ENCODE results near the gene IL5. TPM values are rescaled to one million over a fixed set of nuclear protein-coding genes. Genes with fewer than 3 reads are reported as not detected.

IL5 gene
- total and polyA plus RNA-seq, 2 of the 13 experiments (the other 11 are each of a cell fraction or from before 2014, with no cell fraction given): not detected

GRCh38 chr5:132500931-132501628 lies 42.2 kb downstream of the IL5 start (continued):
- TF ChIP-seq RERE (CRISPR knock-in tag; IDR thresholded peaks at IDR 0.05; ENCODE audit: low read depth) (0 out of 2 replicates have a peak, but pooled peaks have one; percentile 67), ESRRA (CRISPR knock-in tag; IDR thresholded peaks at IDR 0.05; ENCODE audit: low read depth) (0 out of 2 replicates have a peak, but pooled peaks have one; percentile 24), ZNF788 (CRISPR knock-in tag; IDR thresholded peaks at IDR 0.05; ENCODE audit: borderline replicate concordance) (peak; percentile 34; the same call in 1 of the 2 replicates), ZNF44 (CRISPR knock-in tag; IDR thresholded peaks at IDR 0.05) (peak; percentile 72; the same call in 1 of the 2 replicates), REPIN1 (CRISPR knock-in tag; IDR thresholded peaks at IDR 0.05; ENCODE audit: borderline replicate concordance, low read depth) (peak; percentile 87), SIX1 (CRISPR knock-in tag; IDR thresholded peaks at IDR 0.05; ENCODE audit: borderline replicate concordance) (no peak; the same call in 1 of the 2 replicates), ZBTB7A (CRISPR knock-in tag; IDR thresholded peaks at IDR 0.05) (peak; percentile 96), GATAD2A (CRISPR knock-in tag; IDR thresholded peaks at IDR 0.05) (peak; percentile 74), ELF4 (CRISPR knock-in tag; IDR thresholded peaks at IDR 0.05; ENCODE audit: borderline replicate concordance) (no peak), THRA (CRISPR knock-in tag; IDR thresholded peaks at IDR 0.05; ENCODE audit: borderline replicate concordance) (peak; percentile 90), GFI1 (CRISPR knock-in tag; IDR thresholded peaks at IDR 0.05; ENCODE audit: borderline replicate concordance) (0 out of 2 replicates have a peak, but pooled peaks have one; percentile 29), PRDM4 (CRISPR knock-in tag; IDR thresholded peaks at IDR 0.05; ENCODE audit: borderline replicate concordance) (no peak), NR2F1 (CRISPR knock-in tag; IDR thresholded peaks at IDR 0.05) (0 out of 4 replicates have a peak, but pooled peaks of 1 of the 2 experiments have one; percentile 12), RCOR2 (CRISPR knock-in tag; IDR thresholded peaks at IDR 0.05) (peak; percentile 45; the same call in 1 of the 2 replicates), HDAC2 (CRISPR knock-in tag; IDR thresholded peaks at IDR 0.05) (0 out of 2 replicates have a peak, but pooled peaks have one; percentile 33), ZNF335 (CRISPR knock-in tag; IDR thresholded peaks at IDR 0.05) (no peak), SRY (CRISPR knock-in tag; IDR thresholded peaks at IDR 0.05) (0 out of 2 replicates have a peak, but pooled peaks have one; percentile 61), DRAP1 (CRISPR knock-in tag; IDR thresholded peaks at IDR 0.05) (no peak), ZBTB7B (CRISPR knock-in tag; IDR thresholded peaks at IDR 0.05) (peak; percentile 90), SP5 (CRISPR knock-in tag; IDR thresholded peaks at IDR 0.05; ENCODE audit: borderline replicate concordance, low read depth) (peak; percentile 60; the same call in 1 of the 2 replicates)

All from HepG2 (cell line).